MCF 10A (cell line): ENCODE data around the gene UNC80. TPM values are rescaled to one million over a fixed set of nuclear protein-coding genes. Genes with fewer than 3 reads are reported as not detected.

Experiments
- BruUV-seq: library from RNA; stranded (reverse); fragments of 400-500 nt; replicated peaks from 2 replicates; lab custom pipeline; 2021; lab: Mats Ljungman, UMichigan
- CTCF ChIA-PET: fragments of 300-600 bp; sonication (Branson Sonifier 250); formaldehyde crosslinking; extraction: SDS; loops from one replicate; lab custom pipeline; 2021; ENCODE audit warnings: antibody characterized with exemption, inconsistent platforms; lab: Yijun Ruan, JAX
- POLR2A ChIA-PET: fragments of 300-600, 350-650 bp; sonication (Branson Sonifier 250); formaldehyde crosslinking; extraction: SDS; loops from one replicate; lab custom pipeline; 2020; ENCODE audit warnings: antibody characterized with exemption, inconsistent platforms; lab: Yijun Ruan, JAX
- DNase-seq: peaks from one replicate; pipeline ENCODE4 v3.0.0-alpha.2; 2018; ENCODE audit not compliant: unreplicated experiment
- H3K27ac Mint-ChIP-seq: one replicate; pipeline ENCODE4 v1.8.0; 2022; ENCODE audit warnings: mild to moderate bottlenecking, low read depth, mixed read lengths; ENCODE audit not compliant: unreplicated experiment
- H3K27me3 Mint-ChIP-seq: one replicate; pipeline ENCODE4 v1.8.0; 2022; ENCODE audit warnings: mixed read lengths; ENCODE audit not compliant: insufficient read depth, unreplicated experiment
- H3K36me3 Mint-ChIP-seq: one replicate; pipeline ENCODE4 v1.8.0; 2022; ENCODE audit warnings: mild to moderate bottlenecking, moderate library complexity, mixed read lengths; ENCODE audit not compliant: insufficient read depth, unreplicated experiment
- H3K4me1 Mint-ChIP-seq: one replicate; pipeline ENCODE4 v1.8.0; 2022; ENCODE audit warnings: mixed read lengths; ENCODE audit not compliant: insufficient read depth, unreplicated experiment
- H3K4me3 Mint-ChIP-seq: one replicate; pipeline ENCODE4 v1.8.0; 2022; ENCODE audit warnings: mild to moderate bottlenecking, moderate library complexity, mixed read lengths; ENCODE audit not compliant: unreplicated experiment
- H3K9me3 Mint-ChIP-seq: one replicate; pipeline ENCODE4 v1.8.0; 2022; ENCODE audit warnings: mixed read lengths; ENCODE audit not compliant: unreplicated experiment
- intact Hi-C: fragments of 100-400 bp; cut with micrococcal nuclease; formaldehyde crosslinking; loops from 2 replicates; pipeline ENCODE4 v1.14.1; 2022
- total RNA-seq: library from RNA; stranded (reverse); gene quantifications from 2 replicates; pipeline ENCODE4 v1.2.3, GENCODE V29; 2022
- TF ChIP-seq, protein P1 (sequence below): fragments of 200-600 bp; IDR thresholded peaks from one replicate; pipeline ENCODE4 v1.8.0; 2022; ENCODE audit warnings: antibody characterized with exemption, mild to moderate bottlenecking; ENCODE audit not compliant: unreplicated experiment

The UNC80 gene
- total RNA-seq, 1 experiment from 2014 or later, result not detected

DNA sequence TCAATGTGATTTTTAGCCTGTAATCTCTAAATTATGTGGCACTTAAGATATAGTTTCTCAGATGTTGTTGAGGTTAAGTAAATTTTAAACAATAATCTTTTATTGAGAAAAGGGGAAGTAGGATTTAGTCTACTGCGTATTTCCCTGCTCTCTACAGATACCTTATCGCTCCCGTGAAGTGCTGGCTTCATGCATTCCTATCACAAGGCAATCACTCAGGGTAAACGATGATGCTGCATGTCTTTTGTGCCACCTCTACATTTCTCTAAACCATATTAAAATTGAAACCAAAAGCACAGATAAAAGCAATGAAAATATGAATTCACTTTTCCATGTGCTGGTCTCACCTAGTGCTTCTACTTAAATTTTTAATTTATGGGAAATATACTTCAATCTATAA, 216.4 kb downstream of the UNC80 start:
- DNase-seq, result no peak
- no peaks in the 10 kb centered on the region for H3K36me3 Mint-ChIP-seq
- ChIA-PET POLR2A (interaction anchor here (0.9 to 1.6 kb wide), 2 partner anchors 14 to 184 kb away, joined by 3 to 5 read pairs; no protein-coding TSS in a partner anchor), CTCF (interaction anchor here (0.8 to 1.2 kb wide), 2 partner anchors 187 to 220 kb away, joined by 3 to 4 read pairs; no protein-coding TSS in a partner anchor)
- intact Hi-C loops, result no loop called here
- no peak overlapping the region for H3K4me3 Mint-ChIP-seq
- BruUV-seq, result no TSS peak
- no peaks in the 10 kb centered on the region for H3K9me3 Mint-ChIP-seq
- H3K27me3 Mint-ChIP-seq, result peaks cover 12% of the 10 kb centered on the region
- H3K4me1 Mint-ChIP-seq, result no peaks in the 10 kb centered on the region
- H3K27ac Mint-ChIP-seq, result no peak overlapping the region
- TF ChIP-seq, protein P1, sequence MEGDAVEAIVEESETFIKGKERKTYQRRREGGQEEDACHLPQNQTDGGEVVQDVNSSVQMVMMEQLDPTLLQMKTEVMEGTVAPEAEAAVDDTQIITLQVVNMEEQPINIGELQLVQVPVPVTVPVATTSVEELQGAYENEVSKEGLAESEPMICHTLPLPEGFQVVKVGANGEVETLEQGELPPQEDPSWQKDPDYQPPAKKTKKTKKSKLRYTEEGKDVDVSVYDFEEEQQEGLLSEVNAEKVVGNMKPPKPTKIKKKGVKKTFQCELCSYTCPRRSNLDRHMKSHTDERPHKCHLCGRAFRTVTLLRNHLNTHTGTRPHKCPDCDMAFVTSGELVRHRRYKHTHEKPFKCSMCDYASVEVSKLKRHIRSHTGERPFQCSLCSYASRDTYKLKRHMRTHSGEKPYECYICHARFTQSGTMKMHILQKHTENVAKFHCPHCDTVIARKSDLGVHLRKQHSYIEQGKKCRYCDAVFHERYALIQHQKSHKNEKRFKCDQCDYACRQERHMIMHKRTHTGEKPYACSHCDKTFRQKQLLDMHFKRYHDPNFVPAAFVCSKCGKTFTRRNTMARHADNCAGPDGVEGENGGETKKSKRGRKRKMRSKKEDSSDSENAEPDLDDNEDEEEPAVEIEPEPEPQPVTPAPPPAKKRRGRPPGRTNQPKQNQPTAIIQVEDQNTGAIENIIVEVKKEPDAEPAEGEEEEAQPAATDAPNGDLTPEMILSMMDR, result no peak

DNA sequence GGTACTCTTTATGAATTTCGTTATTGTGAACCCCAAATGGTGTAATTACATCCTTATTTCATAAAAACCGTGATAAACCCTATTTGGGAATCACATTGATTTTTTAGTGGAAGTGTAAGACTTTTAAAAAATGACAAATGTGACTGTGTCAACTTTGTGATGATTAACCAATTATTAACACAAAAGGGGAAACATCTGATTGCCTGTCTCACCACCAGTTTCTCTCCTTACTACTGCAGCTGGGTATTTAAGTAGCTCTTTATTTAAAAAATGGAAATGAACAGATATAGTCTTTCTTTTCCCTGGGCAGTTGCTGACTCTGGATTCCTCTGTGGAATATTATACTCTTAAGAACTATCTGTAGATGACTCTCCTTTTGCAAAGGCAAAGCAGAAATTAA, 219.2 kb downstream of the UNC80 start:
- ChIA-PET CTCF (interaction anchor here (1.1 to 1.2 kb wide), 2 partner anchors 30 to 205 kb away, joined by 3 read pairs; no protein-coding TSS in a partner anchor), POLR2A (interaction anchor here (0.6 kb wide), 1 partner anchor 1899 kb away, joined by 3 read pairs; no protein-coding TSS in a partner anchor)
- peaks cover 12% of the 10 kb centered on the region for H3K27me3 Mint-ChIP-seq
- intact Hi-C loops, result no loop called here
- no peaks in the 10 kb centered on the region for H3K9me3 Mint-ChIP-seq
- BruUV-seq, result no TSS peak
- TF ChIP-seq, protein P1, result no peak
- no peaks in the 10 kb centered on the region for H3K4me1 Mint-ChIP-seq
- no peaks in the 10 kb centered on the region for H3K36me3 Mint-ChIP-seq
- H3K4me3 Mint-ChIP-seq, result no peak overlapping the region
- DNase-seq, result no peak
- H3K27ac Mint-ChIP-seq, result no peak overlapping the region

DNA sequence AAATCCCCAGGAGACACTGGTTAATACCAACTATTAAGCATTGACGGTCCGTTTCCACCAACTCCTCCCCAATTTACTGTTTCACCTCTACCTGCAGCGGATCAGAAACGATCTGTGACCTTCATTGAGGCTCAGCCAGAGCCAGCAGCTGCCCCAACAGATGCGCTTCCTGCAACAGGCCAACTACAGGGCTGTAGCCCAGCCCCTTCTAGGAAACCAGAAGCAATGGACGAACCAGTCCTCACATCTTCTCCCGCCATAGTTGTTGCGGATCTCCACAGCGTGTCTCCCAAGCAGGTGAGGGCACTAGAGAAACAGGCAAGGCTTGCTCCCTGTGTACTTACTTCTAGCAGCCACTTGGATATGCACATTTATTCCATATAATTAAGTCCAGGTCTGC, 222.3 kb downstream of the UNC80 start:
- Mint-ChIP-seq H3K4me1 (no peaks in the 10 kb centered on the region), H3K27me3 (peaks cover 12% of the 10 kb centered on the region), H3K36me3 (no peaks in the 10 kb centered on the region), H3K27ac (no peak overlapping the region), H3K4me3 (no peak overlapping the region), H3K9me3 (no peaks in the 10 kb centered on the region)
- ChIA-PET CTCF (no interaction called here), POLR2A (interaction anchor here (1.6 kb wide), 1 partner anchor 8 kb away, joined by 7 read pairs; the partner anchor contains the start of gene RPE)
- intact Hi-C loops, result no loop called here
- BruUV-seq, result no TSS peak
- no peak for DNase-seq
- TF ChIP-seq, protein P1, result no peak

DNA sequence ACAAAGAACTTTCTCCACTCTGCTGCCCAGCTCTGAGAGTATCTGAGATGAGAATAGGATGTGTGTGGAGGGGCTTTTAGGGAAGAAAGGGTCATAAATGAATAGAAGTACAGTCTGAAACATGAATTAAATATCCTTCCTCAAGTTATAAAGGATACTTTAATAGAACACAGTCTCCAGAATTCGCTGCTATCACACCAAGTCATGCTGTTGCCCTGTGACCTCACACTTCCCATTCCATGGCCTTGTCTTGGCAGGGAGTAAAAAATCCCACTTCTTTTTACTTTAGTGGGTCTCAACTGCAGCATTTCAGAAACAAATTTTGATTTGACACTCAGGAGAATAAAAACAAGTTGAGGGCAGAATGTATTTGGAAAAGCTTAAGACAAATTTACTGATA, 227.0 kb downstream of the UNC80 start:
- no peaks in the 10 kb centered on the region for H3K9me3 Mint-ChIP-seq
- H3K4me3 Mint-ChIP-seq, result no peak overlapping the region
- H3K27ac Mint-ChIP-seq, result no peak overlapping the region
- peaks cover 8% of the 10 kb centered on the region for H3K4me1 Mint-ChIP-seq
- ChIA-PET POLR2A (interaction anchor here (0.6 to 1.9 kb wide), 5 partner anchors 9 to 183 kb away, joined by 3 to 5 read pairs (median 3); partner anchors contain the start of gene KANSL1L), CTCF (interaction anchor here (0.5 to 2.4 kb wide), 4 partner anchors 198 to 1825 kb away, joined by 3 to 11 read pairs (median 4); no protein-coding TSS in a partner anchor)
- H3K36me3 Mint-ChIP-seq, result no peaks in the 10 kb centered on the region
- no peak for DNase-seq
- intact Hi-C loops, result no loop called here
- H3K27me3 Mint-ChIP-seq, result no peaks in the 10 kb centered on the region
- BruUV-seq, result no TSS peak
- TF ChIP-seq, protein P1, result no peak
